Glutamatergic neuron (in vitro differentiated cells): ENCODE measurements around the gene SCAMP4. TPM values are rescaled to one million over a fixed set of nuclear protein-coding genes. Genes with fewer than 3 reads are reported as not detected.

ENCODE experiments used
- DNase-seq: peaks from one replicate; pipeline ENCODE4 v3.0.0; 2022
- H3K27ac Mint-ChIP-seq: one replicate; pipeline ENCODE4 v1.8.0; 2020; ENCODE audit warnings: mild to moderate bottlenecking, mixed read lengths, inconsistent platforms; ENCODE audit not compliant: unreplicated experiment
- H3K27me3 Mint-ChIP-seq: one replicate; pipeline ENCODE4 v1.8.0; 2020; ENCODE audit warnings: mild to moderate bottlenecking, moderate library complexity, mixed read lengths, inconsistent platforms; ENCODE audit not compliant: unreplicated experiment
- H3K36me3 Mint-ChIP-seq: one replicate; pipeline ENCODE4 v1.8.0; 2020; ENCODE audit warnings: mild to moderate bottlenecking, mixed read lengths, inconsistent platforms; ENCODE audit not compliant: unreplicated experiment
- H3K4me1 Mint-ChIP-seq: one replicate; pipeline ENCODE4 v1.8.0; 2020; ENCODE audit warnings: mild to moderate bottlenecking, low read depth, mixed read lengths, inconsistent platforms; ENCODE audit not compliant: unreplicated experiment
- H3K4me3 Mint-ChIP-seq: one replicate; pipeline ENCODE4 v1.8.0; 2020; ENCODE audit warnings: mild to moderate bottlenecking, mixed read lengths, inconsistent platforms; ENCODE audit not compliant: unreplicated experiment
- H3K9me3 Mint-ChIP-seq: one replicate; pipeline ENCODE4 v1.8.0; 2020; ENCODE audit warnings: mild to moderate bottlenecking, moderate library complexity, mixed read lengths, inconsistent platforms; ENCODE audit not compliant: unreplicated experiment
- CTCF ChIP-seq: fragments of 200-600 bp; sonication (generic); IDR thresholded peaks from one replicate; pipeline ENCODE4 v1.5.0; 2021; ENCODE audit not compliant: partially characterized antibody, unreplicated experiment
- total RNA-seq: library from RNA; stranded (reverse); fragmentation: NEBNext Ultra II Directional; extraction: Animal tissue kit (Norgen Biotek cat#: 25700); gene quantifications from one replicate; pipeline ENCODE4 v1.2.1, GENCODE V29; 2021; ENCODE audit not compliant: unreplicated experiment

The SCAMP4 gene
- total RNA-seq, 1 donor from 2014 or later, result 66.3 TPM

- no peak overlapping the region for H3K4me3 Mint-ChIP-seq
- no peak overlapping the region for H3K27ac Mint-ChIP-seq
- no peak for DNase-seq
- H3K9me3 Mint-ChIP-seq, result peaks cover 4% of the 10 kb centered on the region
- no peaks in the 10 kb centered on the region for H3K4me1 Mint-ChIP-seq
- TF ChIP-seq CTCF, result no peak
- peaks cover 5% of the 10 kb centered on the region for H3K27me3 Mint-ChIP-seq
- no peaks in the 10 kb centered on the region for H3K36me3 Mint-ChIP-seq
Observed at GRCh38 chr19:1970806-1971502, 65.8 kb downstream of the SCAMP4 start.

GRCh38 chr19:1974381-1975161 lies 69.4 kb downstream of the SCAMP4 start:
- H3K27ac Mint-ChIP-seq, result no peak overlapping the region
- peaks cover 2% of the 10 kb centered on the region for H3K27me3 Mint-ChIP-seq
- no peaks in the 10 kb centered on the region for H3K4me1 Mint-ChIP-seq
- H3K9me3 Mint-ChIP-seq, result peaks cover 2% of the 10 kb centered on the region
- no peak overlapping the region for H3K4me3 Mint-ChIP-seq
- DNase-seq, result no peak
- no peak for TF ChIP-seq CTCF
- H3K36me3 Mint-ChIP-seq, result no peaks in the 10 kb centered on the region

- Mint-ChIP-seq H3K27ac (no peak overlapping the region), H3K9me3 (peaks cover 2% of the 10 kb centered on the region), H3K27me3 (peaks cover 2% of the 10 kb centered on the region), H3K4me1 (no peaks in the 10 kb centered on the region), H3K36me3 (no peaks in the 10 kb centered on the region), H3K4me3 (no peak overlapping the region)
- no peak for DNase-seq
- no peak for TF ChIP-seq CTCF
Observed at GRCh38 chr19:1975162-1975480, 69.9 kb downstream of the SCAMP4 start.

Other genes starting within 250 kb of the SCAMP4 start
- 15.4 TPM for gene ONECUT3, start 151.9 kb upstream of the SCAMP4 start, total RNA-seq
- 2.5 TPM for gene ATP8B3, start 93.1 kb upstream of the SCAMP4 start, total RNA-seq
- gene REXO1, start 56.9 kb upstream of the SCAMP4 start, total RNA-seq, result 65.7 TPM
- gene KLF16, start 41.8 kb upstream of the SCAMP4 start, total RNA-seq, result 30.6 TPM
- gene ABHD17A, start 19.9 kb upstream of the SCAMP4 start, total RNA-seq, result 75.1 TPM
- gene ADAT3, start within 50 bp of the SCAMP4 start, total RNA-seq, result 10.9 TPM
- gene CSNK1G2, start 35.8 kb downstream of the SCAMP4 start, total RNA-seq, result 104 TPM
- 70.4 TPM for gene BTBD2, start 110.3 kb downstream of the SCAMP4 start, total RNA-seq
- 149 TPM for gene MKNK2, start 145.8 kb downstream of the SCAMP4 start, total RNA-seq
- gene MOB3A, start 190.9 kb downstream of the SCAMP4 start, total RNA-seq, result 66.0 TPM
- 10.6 TPM for gene IZUMO4, start 191.5 kb downstream of the SCAMP4 start, total RNA-seq
- 133 TPM for gene AP3D1, start 246.2 kb downstream of the SCAMP4 start, total RNA-seq